ENCODE measurements around the gene CPT1A. TPM values are rescaled to one million over a fixed set of nuclear protein-coding genes. Genes with fewer than 3 reads are reported as not detected.
"Not testable (repeated sequence)": the region's sequence is repeated elsewhere in the genome, so short reads cannot be mapped to it uniquely, and the experiment has no call there.

CPT1A gene
- total RNA-seq (10 to 100 TPM; 11.3 to 13.2 TPM), total RNA-seq (17.2 to 124 (median 43.8) reads per million in 172 experiments)
- polyA plus RNA-seq (2013, experiment 1 of 2), result 12.8 TPM
- polyA plus RNA-seq (2013, experiment 2 of 2), result 11.7 TPM

GRCh38 chr11:68841718-68842426 is at the start of gene CPT1A:
Gene CPT1A (minus strand): TSS chr11:68841916. CDS start chr11:68815474, 26,442 bp downstream.
- Histone ChIP-seq H3K9me3 (ENCODE audit: control insufficient read depth in 1 of 2, insufficient read depth in 1 of 2, low read length in 2 of 2) (no peaks in the 10 kb centered on the region), H3K27me3 (ENCODE audit: control insufficient read depth in 1 of 2, insufficient read depth in 2 of 2, low read length in 2 of 2) (no peaks in the 10 kb centered on the region), H3K36me3 (ENCODE audit: insufficient read depth, low read length) (no peaks in the 10 kb centered on the region), H3K4me3 (ENCODE audit: low read length) (peak within 1 kb of the TSS; percentile 74), H3K4me1 (ENCODE audit: insufficient read depth, low read length) (peaks cover 71% of the 10 kb centered on the region), H3K27ac (ENCODE audit: low read depth in 1 of 2, low read length in 2 of 2) (peak within 1 kb of the TSS; percentile 58 to 88)
- peak within 1 kb of the TSS; percentile 70 for H3K27ac Mint-ChIP-seq
- H3K36me3 Mint-ChIP-seq (ENCODE audit: low read depth), result peaks cover 5% of the 10 kb centered on the region
- CTCF ChIA-PET, result interaction anchor here (1.2 to 3.7 kb wide), 2 partner anchors 15 to 92 kb away, joined by 3 to 42 read pairs; no protein-coding TSS in a partner anchor
- H3K27me3 Mint-ChIP-seq, result no peaks in the 10 kb centered on the region
- TF ChIP-seq CTCF (IDR thresholded peaks at IDR 0.05), result no peak
- intact Hi-C loops (cut with DNase I, micrococcal nuclease), result loop anchor here (2.0 to 10.0 kb wide), 8 partner anchors 35 to 377 kb away; partner anchors contain the start of genes IGHMBP2 (in 2 of the 2), MRPL21 (in 2 of the 2), TESMIN (in 2 of the 2) and PPP6R3 (in 1 of the 2)
- H3K4me1 Mint-ChIP-seq (ENCODE audit: low read depth), result peaks cover 60% of the 10 kb centered on the region
- H3K9me3 Mint-ChIP-seq, result no peaks in the 10 kb centered on the region
- POLR2A ChIA-PET, result interaction anchor here (0.9 to 1.6 kb wide), 3 partner anchors 41 to 207 kb away, joined by 3 to 7 read pairs (median 3); partner anchors contain the start of genes TESMIN and TPCN2
- peak; percentile 22 for ATAC-seq (ENCODE audit: poor library complexity)
- peak within 1 kb of the TSS; percentile 91 for H3K4me3 Mint-ChIP-seq
- DNase-seq, result peak in 13 of 14 experiments; percentile 25 to 86 (median 65)

- Histone ChIP-seq H3K36me3 (ENCODE audit: insufficient read depth, low read length) (peaks cover 33% of the 10 kb centered on the region), H3K27ac (ENCODE audit: low read depth in 1 of 2, low read length in 2 of 2) (no peak overlapping the region), H3K27me3 (ENCODE audit: control insufficient read depth in 1 of 2, insufficient read depth in 2 of 2, low read length in 2 of 2) (no peaks in the 10 kb centered on the region), H3K4me1 (ENCODE audit: insufficient read depth, low read length) (no peaks in the 10 kb centered on the region), H3K4me3 (ENCODE audit: low read length) (no peak overlapping the region), H3K9me3 (ENCODE audit: control insufficient read depth in 1 of 2, insufficient read depth in 1 of 2, low read length in 2 of 2) (peaks cover 0 to 4% of the 10 kb centered on the region in 2 experiments)
- Mint-ChIP-seq H3K9me3 (no peaks in the 10 kb centered on the region), H3K4me3 (no peak overlapping the region), H3K27ac (no peak overlapping the region), H3K27me3 (no peaks in the 10 kb centered on the region), H3K4me1 (ENCODE audit: low read depth) (no peaks in the 10 kb centered on the region), H3K36me3 (ENCODE audit: low read depth) (peaks cover 57% of the 10 kb centered on the region)
- ChIA-PET POLR2A (no interaction called here), CTCF (no interaction called here)
- ATAC-seq (ENCODE audit: poor library complexity) (no peak), DNase-seq (no peak)
- intact Hi-C loops (cut with DNase I, micrococcal nuclease), result no loop called here
- no peak for TF ChIP-seq CTCF (IDR thresholded peaks at IDR 0.05)
Measured at GRCh38 chr11:68890490-68891231, 48.9 kb upstream of the CPT1A start.

GRCh38 chr11:68889948-68890446 is 48.3 kb upstream of the CPT1A start:
- Mint-ChIP-seq H3K9me3 (no peaks in the 10 kb centered on the region), H3K4me3 (no peak overlapping the region), H3K27me3 (no peaks in the 10 kb centered on the region), H3K27ac (no peak overlapping the region), H3K4me1 (ENCODE audit: low read depth) (no peaks in the 10 kb centered on the region), H3K36me3 (ENCODE audit: low read depth) (peaks cover 53% of the 10 kb centered on the region)
- no peak overlapping the region for H3K27ac ChIP-seq (ENCODE audit: low read depth in 1 of 2, low read length in 2 of 2)
- intact Hi-C loops (cut with DNase I, micrococcal nuclease), result no loop called here
- ChIA-PET CTCF (interaction anchor here (0.8 kb wide), 1 partner anchor 46 kb away, joined by 3 read pairs; no protein-coding TSS in a partner anchor), POLR2A (no interaction called here)
- no peaks in the 10 kb centered on the region for H3K27me3 ChIP-seq (ENCODE audit: control insufficient read depth in 1 of 2, insufficient read depth in 2 of 2, low read length in 2 of 2)
- TF ChIP-seq CTCF (IDR thresholded peaks at IDR 0.05), result no peak
- ATAC-seq (ENCODE audit: poor library complexity) (no peak), DNase-seq (peak in 1 of 14 experiments; percentile 15)
- no peak overlapping the region for H3K4me3 ChIP-seq (ENCODE audit: low read length)
- peaks cover 0 to 4% of the 10 kb centered on the region in 2 experiments for H3K9me3 ChIP-seq (ENCODE audit: control insufficient read depth in 1 of 2, insufficient read depth in 1 of 2, low read length in 2 of 2)
- peaks cover 31% of the 10 kb centered on the region for H3K36me3 ChIP-seq (ENCODE audit: insufficient read depth, low read length)
- H3K4me1 ChIP-seq (ENCODE audit: insufficient read depth, low read length), result no peaks in the 10 kb centered on the region

GRCh38 chr11:68884827-68885226 is 43.1 kb upstream of the CPT1A start:
- H3K36me3 Mint-ChIP-seq (ENCODE audit: low read depth), result peaks cover 14% of the 10 kb centered on the region
- H3K36me3 ChIP-seq (ENCODE audit: insufficient read depth, low read length); H3K27ac Mint-ChIP-seq; H3K27me3 ChIP-seq (ENCODE audit: control insufficient read depth in 1 of 2, insufficient read depth in 2 of 2, low read length in 2 of 2); intact Hi-C loops (cut with DNase I, micrococcal nuclease); H3K9me3 Mint-ChIP-seq; H3K27ac ChIP-seq (ENCODE audit: low read depth in 1 of 2, low read length in 2 of 2); H3K4me1 ChIP-seq (ENCODE audit: insufficient read depth, low read length); H3K27me3 Mint-ChIP-seq; ATAC-seq (ENCODE audit: poor library complexity); POLR2A ChIA-PET; H3K4me3 ChIP-seq (ENCODE audit: low read length); CTCF ChIA-PET; DNase-seq; H3K4me1 Mint-ChIP-seq (ENCODE audit: low read depth); H3K9me3 ChIP-seq (ENCODE audit: control insufficient read depth in 1 of 2, insufficient read depth in 1 of 2, low read length in 2 of 2); H3K4me3 Mint-ChIP-seq: not testable (repeated sequence)
